Heart right ventricle (tissue), 16 donors: Measurements from ENCODE around the gene CDKN3. TPM values are rescaled to one million over a fixed set of nuclear protein-coding genes. Genes with fewer than 3 reads are reported as not detected.

Experiments
- ATAC-seq, 8 donors: fragments of 200-7000 bp; cut with Tn5 transposase; one replicate each; pipeline ENCODE4 v1.9.1; 2020; ENCODE audit warnings: mild to moderate bottlenecking in 8 of 8, moderate library complexity in 8 of 8, moderate number of reproducible peaks in 1 of 8
- DNase-seq, 2 donors: peaks; one replicate each; pipeline ENCODE4 v3.0.0-alpha.2; 2020
- H3K27ac ChIP-seq, 10 donors: fragments of 200-600 bp; sonication (generic) in 2 of 10; one replicate each; pipeline versions ENCODE4 v1.5.0 to v1.8.0; 2020 to 2022; ENCODE audit warnings: mild to moderate bottlenecking in 3 of 10
- H3K27me3 ChIP-seq, 7 donors: fragments of 200-600 bp; one replicate each; pipeline ENCODE4 v1.8.0; 2021 to 2022; ENCODE audit warnings: mild to moderate bottlenecking in 2 of 7
- H3K36me3 ChIP-seq, 9 donors: fragments of 200-600 bp; sonication (generic) in 1 of 9; one replicate each; pipeline versions ENCODE4 v1.5.0 to v1.8.0; 2020 to 2022; ENCODE audit warnings: mild to moderate bottlenecking in 2 of 9
- H3K4me1 ChIP-seq, 9 donors: fragments of 200-600 bp; sonication (generic) in 1 of 9; one replicate each; pipeline versions ENCODE4 v1.5.0 to v1.8.0; 2020 to 2022; ENCODE audit warnings: mild to moderate bottlenecking in 4 of 9
- H3K4me3 ChIP-seq, 10 donors: fragments of 200-600 bp; sonication (generic) in 2 of 10; one replicate each; pipeline versions ENCODE4 v1.5.0 to v1.8.0; 2020 to 2022; ENCODE audit warnings: mild to moderate bottlenecking in 7 of 10, moderate library complexity in 2 of 10
- H3K9me3 ChIP-seq, 11 donors: fragments of 200-600 bp in 10 of 11; sonication (generic) in 2 of 11; one replicate each; pipeline versions ENCODE4 v1.5.0 to v1.8.0; 2013 to 2022; ENCODE audit warnings: mild to moderate bottlenecking in 2 of 11, control low read depth in 1 of 11, moderate library complexity in 1 of 11
- WGBS, 2 donors: extraction: QIAGEN DNeasy Blood & Tissue Kit; methylation state at CpG; one replicate each; pipeline ENCODE4 v1.1.7; 2013; ENCODE audit warnings: inconsistent platforms in 1 of 2; 5-methylcytosine and 5-hydroxymethylcytosine counted together
- intact Hi-C, 10 donors: fragments of 100-400 bp; cut with DNase I; formaldehyde crosslinking; loops; one replicate each; pipeline versions ENCODE4 v1.11.1 to v1.14.2; 2022
- polyA plus RNA-seq, 2 donors: library from polyadenylated mRNA; stranded (reverse); fragments of 200-250 nt; gene quantifications; one replicate each; pipeline ENCODE4 v1.2.3, GENCODE V29; 2013
- total RNA-seq, 10 donors: library from RNA; stranded (reverse); fragmentation: NEBNext Ultra II Directional in 3 of 10; extraction: Animal tissue kit (Norgen Biotek cat#: 25700) in 3 of 10; gene quantifications; one replicate each; pipeline versions ENCODE4 v1.2.1 to v1.2.4, GENCODE V29; 2021 to 2023
- TF ChIP-seq, protein P1 (sequence below), 9 donors: fragments of 200-600 bp; sonication (generic) in 2 of 9; IDR thresholded peaks; one replicate each; pipeline versions ENCODE4 v1.5.0 to v1.8.0; 2021 to 2022; ENCODE audit warnings: antibody characterized with exemption in 9 of 9, mild to moderate bottlenecking in 5 of 9, moderate library complexity in 1 of 9
- donor health status: Arrhythmogenic right ventricular cardiomyopathy.
- donor health status: ischemic (EF 13 %, LVEDD 7.1; RV severe dilation, severe dysfunction).
- donor health status: healthy with polysubstance abuse.
- donor health status: DM: no; HTN: yes; CAD: no.
- donor health status: DM: no; HTN: no; CAD: no.
- donor health status: ischemic (EF 25% LVEDD 6.9; RV normal size, moderate dysfunction).
- donor health status: ischemic (EF 25% LVEDD 5.7; RV mildly dilated, moderate dysfunction).
- donor health status: healthy.
- donor health status: DM: yes; HTN: yes; CAD: no.
- donor health status: Ischemic cardiomyopathy.
- donor health status: ischemic (EF 35%, LVEDD 5.7; RV mildly dilated, moderate dysfunction).
- donor health status: nonischemic (EF 11% LVEDD 7.7; RV severe dilation, severe dysfunction).
- donor health status: DM: yes; HTN: yes; CAD: no.
- donor health status: PGD.
- donor health status: ischemic (EF 29% LVEDD 5.4; RV normal size, mild dysfunction).
- donor health status: nonischemic (EF 23%, LVEDD 6.1; RV moderate dilation, normal function).

Gene CDKN3
- total and polyA plus RNA-seq, 12 donors, result 1.8 to 14.7 (median 4.2) TPM

DNA sequence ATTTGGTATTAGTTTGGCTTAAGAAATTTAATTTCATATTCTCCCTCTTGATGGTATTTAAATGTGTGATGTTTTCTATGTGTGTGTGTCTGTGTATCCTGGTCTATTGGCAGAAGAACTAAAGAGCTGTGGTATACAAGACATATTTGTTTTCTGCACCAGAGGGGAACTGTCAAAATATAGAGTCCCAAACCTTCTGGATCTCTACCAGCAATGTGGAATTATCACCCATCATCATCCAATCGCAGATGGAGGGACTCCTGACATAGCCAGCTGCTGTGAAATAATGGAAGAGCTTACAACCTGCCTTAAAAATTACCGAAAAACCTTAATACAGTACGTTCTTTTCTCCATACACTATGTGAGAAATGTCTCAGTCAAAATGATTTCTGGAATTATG, 14.6 kb downstream of the CDKN3 start:
- H3K27ac ChIP-seq, result no peak overlapping the region
- no peaks in the 10 kb centered on the region for H3K27me3 ChIP-seq
- WGBS, 2 donors, result 97 to 98% methylated on average over 3 of the region's 3 CpGs
- intact Hi-C loops, result no loop called here
- DNase-seq (no peak), ATAC-seq (no peak)
- no peaks in the 10 kb centered on the region for H3K4me1 ChIP-seq
- peaks cover 0 to 86% (median 0%) of the 10 kb centered on the region in 9 donors for H3K36me3 ChIP-seq
- TF ChIP-seq, protein P1, sequence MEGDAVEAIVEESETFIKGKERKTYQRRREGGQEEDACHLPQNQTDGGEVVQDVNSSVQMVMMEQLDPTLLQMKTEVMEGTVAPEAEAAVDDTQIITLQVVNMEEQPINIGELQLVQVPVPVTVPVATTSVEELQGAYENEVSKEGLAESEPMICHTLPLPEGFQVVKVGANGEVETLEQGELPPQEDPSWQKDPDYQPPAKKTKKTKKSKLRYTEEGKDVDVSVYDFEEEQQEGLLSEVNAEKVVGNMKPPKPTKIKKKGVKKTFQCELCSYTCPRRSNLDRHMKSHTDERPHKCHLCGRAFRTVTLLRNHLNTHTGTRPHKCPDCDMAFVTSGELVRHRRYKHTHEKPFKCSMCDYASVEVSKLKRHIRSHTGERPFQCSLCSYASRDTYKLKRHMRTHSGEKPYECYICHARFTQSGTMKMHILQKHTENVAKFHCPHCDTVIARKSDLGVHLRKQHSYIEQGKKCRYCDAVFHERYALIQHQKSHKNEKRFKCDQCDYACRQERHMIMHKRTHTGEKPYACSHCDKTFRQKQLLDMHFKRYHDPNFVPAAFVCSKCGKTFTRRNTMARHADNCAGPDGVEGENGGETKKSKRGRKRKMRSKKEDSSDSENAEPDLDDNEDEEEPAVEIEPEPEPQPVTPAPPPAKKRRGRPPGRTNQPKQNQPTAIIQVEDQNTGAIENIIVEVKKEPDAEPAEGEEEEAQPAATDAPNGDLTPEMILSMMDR (IDR thresholded peaks at IDR 0.05), result no peak
- no peak overlapping the region for H3K4me3 ChIP-seq
- H3K9me3 ChIP-seq, result no peaks in the 10 kb centered on the region

- H3K4me3 ChIP-seq, result no peak overlapping the region
- H3K4me1 ChIP-seq, result peaks cover 0 to 9% (median 0%) of the 10 kb centered on the region in 9 donors
- TF ChIP-seq, protein P1 (IDR thresholded peaks at IDR 0.05), result peak; percentile 12 to 72 (median 60)
- H3K36me3 ChIP-seq, result peaks cover 0 to 82% (median 4%) of the 10 kb centered on the region in 9 donors
- H3K9me3 ChIP-seq, result no peaks in the 10 kb centered on the region
- DNase-seq (peak in 1 of 2 donors; percentile 32), ATAC-seq (peak in 6 of 8 donors; percentile 53 to 65 (median 60))
- H3K27ac ChIP-seq, result peak overlapping the region in 1 of 10 donors; percentile 26
- no peaks in the 10 kb centered on the region for H3K27me3 ChIP-seq
- 45% methylated on average over 7 of the region's 7 CpGs for WGBS, 2 donors
- intact Hi-C loops, result no loop called here
These were observed 23.8 kb downstream of the CDKN3 start for GRCh38 chr14:54420478-54421142.

GRCh38 chr14:54423991-54424390, 27.2 kb downstream of the CDKN3 start:
- Histone ChIP-seq H3K4me1 (peaks cover 0 to 16% (median 5%) of the 10 kb centered on the region in 9 donors), H3K4me3 (no peak overlapping the region), H3K36me3 (peaks cover 0 to 87% (median 31%) of the 10 kb centered on the region in 9 donors), H3K9me3 (no peaks in the 10 kb centered on the region), H3K27ac (no peak overlapping the region), H3K27me3 (no peaks in the 10 kb centered on the region)
- intact Hi-C loops, result no loop called here
- ATAC-seq (no peak), DNase-seq (no peak)
- TF ChIP-seq, protein P1 (IDR thresholded peaks at IDR 0.05), result no peak

GRCh38 chr14:54424479-54424901, 27.7 kb downstream of the CDKN3 start:
- H3K36me3 ChIP-seq, result peaks cover 0 to 89% (median 36%) of the 10 kb centered on the region in 9 donors

More at GRCh38 chr14:54424479-54424901, 27.7 kb downstream of the CDKN3 start:
- Histone ChIP-seq H3K4me3 (no peak overlapping the region), H3K27ac (no peak overlapping the region), H3K27me3 (no peaks in the 10 kb centered on the region), H3K9me3 (no peaks in the 10 kb centered on the region), H3K4me1 (peaks cover 0 to 16% (median 5%) of the 10 kb centered on the region in 9 donors)
- intact Hi-C loops, result no loop called here
- ATAC-seq (no peak), DNase-seq (no peak)
- 90 to 91% methylated on average over 4 of the region's 4 CpGs for WGBS, 2 donors
- TF ChIP-seq, protein P1 (IDR thresholded peaks at IDR 0.05), result no peak
